Erythroblast (primary cell): ENCODE measurements around the gene WDR90.

Experiments
- GATA1 ChIP-seq: IDR thresholded peaks from 2 replicates; pipeline ENCODE4 v1.6.1; 2011; ENCODE audit warnings: low read depth, mild to moderate bottlenecking, control low read depth, low read length, moderate library complexity
- POLR2A ChIP-seq: IDR thresholded peaks from 2 replicates; pipeline ENCODE4 v1.6.1; 2011; ENCODE audit warnings: mild to moderate bottlenecking, low read length

DNA sequence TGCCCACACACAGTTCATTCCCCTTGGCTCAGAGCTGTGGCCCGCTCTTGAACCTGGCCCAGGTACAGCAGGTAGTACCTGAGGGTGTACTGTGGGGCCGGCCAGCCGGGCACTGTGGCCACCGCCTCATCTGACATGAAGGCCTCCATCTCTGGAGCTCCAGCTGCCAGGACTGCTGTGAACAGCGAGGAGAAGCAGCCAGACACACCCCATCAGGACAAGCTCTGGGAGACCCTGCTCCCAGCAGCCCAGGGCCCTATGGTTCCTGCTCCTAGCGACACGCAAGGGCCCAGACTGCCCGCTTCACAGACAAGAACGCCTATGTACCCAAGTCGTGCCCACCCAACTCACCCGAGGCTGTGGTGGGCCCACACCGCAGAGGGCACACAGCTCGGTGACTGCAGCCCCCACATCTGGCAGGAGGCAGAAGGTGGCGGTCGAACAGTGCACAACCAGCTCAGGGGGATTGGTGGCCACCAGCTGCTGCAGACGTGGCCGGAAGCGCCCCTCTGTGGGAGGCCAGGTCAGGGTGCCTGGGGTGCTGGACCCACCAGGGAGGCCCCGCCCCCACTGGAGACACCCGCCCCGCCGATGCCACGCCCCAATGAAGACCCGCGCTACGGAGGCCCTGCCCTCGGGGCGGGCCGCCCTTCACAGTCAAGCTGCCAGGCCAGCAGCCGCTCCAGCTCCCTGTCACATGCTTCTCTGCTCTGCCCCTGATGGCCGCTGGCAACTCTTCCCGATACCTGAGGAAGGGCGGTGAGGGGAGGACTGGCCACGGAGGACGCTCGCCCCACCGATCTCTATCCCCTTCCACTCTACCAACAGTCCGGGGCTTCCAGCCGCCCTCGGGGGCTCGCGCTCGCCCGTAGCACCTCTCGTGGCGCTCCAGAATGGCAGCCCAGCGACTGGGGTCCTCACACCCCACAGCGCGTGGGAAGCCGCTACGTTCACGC, 30.0 kb downstream of the WDR90 start:
- TF ChIP-seq POLR2A (no peak), GATA1 (no peak)
